DND-41 (cell line): ENCODE results near the gene APBB2.

Source experiments
- EZH2 ChIP-seq: IDR thresholded peaks from 3 replicates; pipeline ENCODE4 v1.6.1; 2012; ENCODE audit warnings: borderline replicate concordance, low read depth, mild to moderate bottlenecking, moderate library complexity, low read length, inconsistent platforms; ENCODE audit not compliant: severe bottlenecking
- TF ChIP-seq, protein P1 (sequence below): IDR thresholded peaks from 2 replicates; pipeline ENCODE4 v1.5.1; 2012; ENCODE audit warnings: borderline replicate concordance, low read length, moderate library complexity, mild to moderate bottlenecking; ENCODE audit not compliant: poor library complexity, severe bottlenecking; ENCODE audit errors: extremely low read depth

- TF ChIP-seq, protein P1, sequence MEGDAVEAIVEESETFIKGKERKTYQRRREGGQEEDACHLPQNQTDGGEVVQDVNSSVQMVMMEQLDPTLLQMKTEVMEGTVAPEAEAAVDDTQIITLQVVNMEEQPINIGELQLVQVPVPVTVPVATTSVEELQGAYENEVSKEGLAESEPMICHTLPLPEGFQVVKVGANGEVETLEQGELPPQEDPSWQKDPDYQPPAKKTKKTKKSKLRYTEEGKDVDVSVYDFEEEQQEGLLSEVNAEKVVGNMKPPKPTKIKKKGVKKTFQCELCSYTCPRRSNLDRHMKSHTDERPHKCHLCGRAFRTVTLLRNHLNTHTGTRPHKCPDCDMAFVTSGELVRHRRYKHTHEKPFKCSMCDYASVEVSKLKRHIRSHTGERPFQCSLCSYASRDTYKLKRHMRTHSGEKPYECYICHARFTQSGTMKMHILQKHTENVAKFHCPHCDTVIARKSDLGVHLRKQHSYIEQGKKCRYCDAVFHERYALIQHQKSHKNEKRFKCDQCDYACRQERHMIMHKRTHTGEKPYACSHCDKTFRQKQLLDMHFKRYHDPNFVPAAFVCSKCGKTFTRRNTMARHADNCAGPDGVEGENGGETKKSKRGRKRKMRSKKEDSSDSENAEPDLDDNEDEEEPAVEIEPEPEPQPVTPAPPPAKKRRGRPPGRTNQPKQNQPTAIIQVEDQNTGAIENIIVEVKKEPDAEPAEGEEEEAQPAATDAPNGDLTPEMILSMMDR = no peak
- no peak for TF ChIP-seq EZH2
These were observed 279.7 kb downstream of the APBB2 start for GRCh38 chr4:40934676-40935075.
